K562 (cell line): ENCODE data around the gene ECSIT. TPM values are rescaled to one million over a fixed set of nuclear protein-coding genes. Genes with fewer than 3 reads are reported as not detected.

Experiments
- CBFB ChIP-seq: sonication (generic); formaldehyde crosslinking; IDR thresholded peaks from 2 replicates; pipeline ENCODE4 v1.4.0; 2020; ENCODE audit warnings: mild to moderate bottlenecking, missing genetic modification reagents
- CSDE1 ChIP-seq, 2 experiments: fragments of 450-650 bp; IDR thresholded peaks; 2 replicates each; pipeline ENCODE4 v1.6.1; 2016; ENCODE audit warnings: mild to moderate bottlenecking in 1 of 2
- E2F3 ChIP-seq: fragments of 250-450 bp; sonication (Bioruptor Pico); IDR thresholded peaks from 2 replicates; pipeline ENCODE4 v1.4.0; 2020; ENCODE audit warnings: mild to moderate bottlenecking
- HDAC3 ChIP-seq: fragments of 450-650 bp; IDR thresholded peaks from 2 replicates; pipeline ENCODE4 v1.6.1; 2018; ENCODE audit warnings: borderline replicate concordance, mild to moderate bottlenecking, moderate library complexity; ENCODE audit not compliant: partially characterized antibody
- JUNB ChIP-seq: fragments of 450-650 bp; formaldehyde crosslinking; conservative IDR thresholded peaks from 2 replicates; pipeline ENCODE4 v1.4.0; 2020; ENCODE audit warnings: mild to moderate bottlenecking
- KDM5B ChIP-seq: fragments of 200-600 bp; sonication (generic); IDR thresholded peaks from 2 replicates; pipeline ENCODE4 v1.6.1; 2012; ENCODE audit warnings: low read depth, mild to moderate bottlenecking, moderate library complexity, low read length, control low read depth, inconsistent platforms; ENCODE audit not compliant: insufficient replicate concordance
- MIER1 ChIP-seq: fragments of 450-650 bp; IDR thresholded peaks from 2 replicates; pipeline ENCODE4 v1.6.1; 2016; ENCODE audit warnings: antibody characterized with exemption, mild to moderate bottlenecking, low read depth
- NR2C1 ChIP-seq, 2 experiments: fragments of 450-650 bp; IDR thresholded peaks; 2 replicates each; pipeline ENCODE4 v1.6.1; 2017; ENCODE audit warnings: mild to moderate bottlenecking in 2 of 2, antibody characterized with exemption in 1 of 2, inconsistent platforms in 1 of 2, missing compliant biosample characterization in 1 of 2, missing genetic modification characterization in 1 of 2
- NR2C2 ChIP-seq, 2 experiments: fragments of 200-800 bp in 1 of 2; sonication (Bioruptor generic) in 1 of 2; sonication (generic) in 1 of 2; formaldehyde crosslinking in 1 of 2; IDR thresholded peaks; 2 replicates each; pipeline versions ENCODE4 v1.6.1 to v1.8.0; 2016 to 2022; ENCODE audit warnings: mild to moderate bottlenecking in 1 of 2, missing compliant biosample characterization in 1 of 2, missing genetic modification characterization in 1 of 2, missing genetic modification reagents in 1 of 2
- PML ChIP-seq: IDR thresholded peaks from 2 replicates; pipeline ENCODE4 v1.6.1; 2012; ENCODE audit warnings: low read length, inconsistent platforms
- RBM17 ChIP-seq: fragments of 200-400 bp; formaldehyde crosslinking; IDR thresholded peaks from 2 replicates; pipeline ENCODE4 v1.6.1; 2017; ENCODE audit warnings: low read depth, mild to moderate bottlenecking, low read length, borderline replicate concordance
- SIN3B ChIP-seq: fragments of 450-650 bp; IDR thresholded peaks from 2 replicates; pipeline ENCODE4 v1.6.1; 2017; ENCODE audit warnings: low read depth, mild to moderate bottlenecking, moderate library complexity
- SMAD1 ChIP-seq: fragments of 150-350 bp; IDR thresholded peaks from 2 replicates; pipeline ENCODE4 v1.6.1; 2014; ENCODE audit warnings: low read length, low read depth; ENCODE audit not compliant: partially characterized antibody
- SREBF1 ChIP-seq: fragments of 150-350 bp; IDR thresholded peaks from 2 replicates; pipeline ENCODE4 v1.6.1; 2014; ENCODE audit warnings: antibody characterized with exemption, low read depth, low read length, borderline replicate concordance
- SUPT5H ChIP-seq: fragments of 450-650 bp; IDR thresholded peaks from 2 replicates; pipeline ENCODE4 v1.6.1; 2016
- TCFL5 ChIP-seq: fragments of 250-450 bp; sonication (Bioruptor Pico); conservative IDR thresholded peaks from 2 replicates; pipeline ENCODE4 v1.6.1; 2021; ENCODE audit warnings: mild to moderate bottlenecking, moderate library complexity, matching md5 sums
- TRIM28 ChIP-seq: fragments of 450-650 bp; IDR thresholded peaks from 2 replicates; pipeline ENCODE4 v1.6.1; 2017
- WHSC1 ChIP-seq: IDR thresholded peaks from one replicate; pipeline ENCODE4 v1.6.1; 2012; ENCODE audit warnings: low read length, control low read depth, inconsistent platforms
- ZBTB7A ChIP-seq: IDR thresholded peaks from 2 replicates; pipeline ENCODE4 v1.6.1; 2011; ENCODE audit warnings: low read depth, mild to moderate bottlenecking, low read length, moderate library complexity, borderline replicate concordance; ENCODE audit not compliant: control insufficient read depth
- ZFP36 ChIP-seq: fragments of 150-350 bp; IDR thresholded peaks from 2 replicates; pipeline ENCODE4 v1.6.1; 2018; ENCODE audit warnings: low read length, low read depth; ENCODE audit not compliant: partially characterized antibody
- ZNF224 ChIP-seq: sonication (generic); formaldehyde crosslinking; IDR thresholded peaks from 2 replicates; pipeline ENCODE4 v1.8.0; 2022; ENCODE audit warnings: mild to moderate bottlenecking, missing genetic modification reagents
- ZNF766 ChIP-seq: fragments of 200-800 bp; sonication (Bioruptor generic); conservative IDR thresholded peaks from 2 replicates; pipeline ENCODE4 v1.6.1; 2016; ENCODE audit warnings: missing genetic modification characterization, missing compliant biosample characterization
- polyA plus RNA-seq, 8 experiments: library from polyadenylated mRNA; depleted of rRNA in 4 of 8; stranded (reverse) in 5 of 8; unstranded in 3 of 8; fragments of >200 nt; fragmentation: Nextera tagmentation in 2 of 8; fragmentation: Illumina TruSeq in 1 of 8; extraction: Ambion mirVana in 2 of 8; extraction: Trizol in 1 of 8; gene quantifications; 2 replicates each; pipeline versions ENCODE4 v1.2.1 to v1.2.3, GENCODE V29; 2011 to 2014; ENCODE audit warnings: inconsistent platforms in 1 of 8, missing spikeins in 1 of 8
- total RNA-seq, 7 experiments: library from RNA; depleted of rRNA in 6 of 7; stranded (reverse); fragments of >200 nt in 6 of 7; fragmentation: Illumina TruSeq in 2 of 7; extraction: Trizol in 2 of 7; gene quantifications; 2 replicates each; pipeline versions ENCODE4 v1.2.1 to v1.2.3, GENCODE V29; 2011 to 2021; ENCODE audit warnings: low replicate concordance in 1 of 7
- TF ChIP-seq, protein P1 (sequence below): sonication (generic); formaldehyde crosslinking; IDR thresholded peaks from 2 replicates; pipeline ENCODE4 v1.9.0; 2022; ENCODE audit warnings: mild to moderate bottlenecking, missing genetic modification reagents
- TF ChIP-seq, protein P2 (sequence below): sonication (generic); formaldehyde crosslinking; IDR thresholded peaks from 2 replicates; pipeline ENCODE4 v1.8.0; 2022; ENCODE audit warnings: mild to moderate bottlenecking, low read depth, missing genetic modification reagents
- TF ChIP-seq, protein P3 (sequence below): fragments of 250-450 bp; sonication (Bioruptor Pico); IDR thresholded peaks from 2 replicates; pipeline ENCODE4 v1.5.0; 2022; ENCODE audit warnings: mild to moderate bottlenecking

Gene ECSIT
- total and polyA plus RNA-seq, 9 of the 15 experiments (the other 6 are each of a cell fraction or from before 2014, with no cell fraction given), result 1.1 to 82.5 (median 43.9) TPM

DNA sequence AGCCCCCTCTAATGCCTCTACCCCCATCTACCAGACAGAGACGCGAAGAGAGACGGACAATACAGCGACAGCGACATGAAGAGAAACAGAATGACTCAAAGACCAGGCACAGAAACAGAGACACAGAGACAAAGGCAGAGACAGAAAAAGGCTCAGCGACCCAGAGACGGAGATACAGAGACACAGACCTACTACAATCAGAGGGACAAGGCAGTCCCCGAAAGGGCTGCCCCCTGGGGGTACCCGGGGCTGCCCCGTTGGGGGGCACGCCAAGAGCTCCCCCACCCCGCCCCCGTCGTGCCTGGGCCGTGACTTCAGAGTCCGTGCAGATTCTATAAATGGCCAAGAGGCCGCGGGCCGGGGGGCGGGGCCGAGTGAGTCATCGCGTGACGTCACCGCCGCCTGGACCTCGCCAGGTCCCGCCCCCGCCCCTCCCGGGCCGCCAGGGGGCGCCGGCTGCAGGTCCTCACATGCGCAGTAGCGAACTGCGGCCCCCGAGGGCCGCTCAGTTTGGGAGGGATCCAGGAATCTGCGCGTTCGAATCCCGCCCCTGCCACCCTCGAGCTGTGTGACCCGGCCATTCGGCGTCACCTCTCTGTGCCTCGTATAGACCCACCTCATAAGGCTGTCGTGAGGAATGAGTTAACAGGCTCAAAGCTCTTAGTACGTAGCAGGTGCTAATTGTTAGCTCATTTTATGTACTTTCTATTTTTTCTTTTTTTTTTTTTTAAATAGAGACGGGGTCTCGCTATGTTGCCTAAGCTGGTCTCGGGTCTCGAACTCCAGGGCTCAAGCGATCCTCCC, 7.1 kb upstream of the ECSIT start (continued):
- TF ChIP-seq, protein P1, sequence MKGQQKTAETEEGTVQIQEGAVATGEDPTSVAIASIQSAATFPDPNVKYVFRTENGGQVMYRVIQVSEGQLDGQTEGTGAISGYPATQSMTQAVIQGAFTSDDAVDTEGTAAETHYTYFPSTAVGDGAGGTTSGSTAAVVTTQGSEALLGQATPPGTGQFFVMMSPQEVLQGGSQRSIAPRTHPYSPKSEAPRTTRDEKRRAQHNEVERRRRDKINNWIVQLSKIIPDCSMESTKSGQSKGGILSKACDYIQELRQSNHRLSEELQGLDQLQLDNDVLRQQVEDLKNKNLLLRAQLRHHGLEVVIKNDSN (CRISPR knock-in tag), result no peak
- TF ChIP-seq JUNB (CRISPR knock-in tag) (peak; percentile 99), ZFP36 (peak; percentile 93), NR2C1 (IDR thresholded peaks at IDR 0.05) (no peak), NR2C1 (tag; IDR thresholded peaks at IDR 0.05) (no peak), ZBTB7A (peak; percentile 88), KDM5B (peak; percentile 62), SUPT5H (peak; percentile 64), CSDE1 (IDR thresholded peaks at IDR 0.05) (no peak), SMAD1 (no peak), RBM17 (no peak), CBFB (CRISPR knock-in tag) (no peak; the same call in 1 of the 2 replicates), E2F3 (CRISPR knock-in tag) (0 out of 2 replicates have a peak, but pooled peaks have one; percentile 70), NR2C2 (CRISPR knock-in tag; IDR thresholded peaks at IDR 0.05) (no peak), NR2C2 (tag; IDR thresholded peaks at IDR 0.05) (peak; percentile 18; the same call in 1 of the 2 replicates), ZNF766 (peak; percentile 53; the same call in 1 of the 2 replicates), ZNF224 (no peak), PML (no peak), TRIM28 (no peak), SREBF1 (no peak), HDAC3 (no peak), SIN3B (peak; percentile 30; the same call in 1 of the 2 replicates), WHSC1 (no peak), MIER1 (no peak), TCFL5 (no peak)
- TF ChIP-seq, protein P2, sequence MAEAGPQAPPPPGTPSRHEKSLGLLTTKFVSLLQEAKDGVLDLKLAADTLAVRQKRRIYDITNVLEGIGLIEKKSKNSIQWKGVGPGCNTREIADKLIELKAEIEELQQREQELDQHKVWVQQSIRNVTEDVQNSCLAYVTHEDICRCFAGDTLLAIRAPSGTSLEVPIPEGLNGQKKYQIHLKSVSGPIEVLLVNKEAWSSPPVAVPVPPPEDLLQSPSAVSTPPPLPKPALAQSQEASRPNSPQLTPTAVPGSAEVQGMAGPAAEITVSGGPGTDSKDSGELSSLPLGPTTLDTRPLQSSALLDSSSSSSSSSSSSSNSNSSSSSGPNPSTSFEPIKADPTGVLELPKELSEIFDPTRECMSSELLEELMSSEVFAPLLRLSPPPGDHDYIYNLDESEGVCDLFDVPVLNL (CRISPR knock-in tag), result no peak
- TF ChIP-seq, protein P3, sequence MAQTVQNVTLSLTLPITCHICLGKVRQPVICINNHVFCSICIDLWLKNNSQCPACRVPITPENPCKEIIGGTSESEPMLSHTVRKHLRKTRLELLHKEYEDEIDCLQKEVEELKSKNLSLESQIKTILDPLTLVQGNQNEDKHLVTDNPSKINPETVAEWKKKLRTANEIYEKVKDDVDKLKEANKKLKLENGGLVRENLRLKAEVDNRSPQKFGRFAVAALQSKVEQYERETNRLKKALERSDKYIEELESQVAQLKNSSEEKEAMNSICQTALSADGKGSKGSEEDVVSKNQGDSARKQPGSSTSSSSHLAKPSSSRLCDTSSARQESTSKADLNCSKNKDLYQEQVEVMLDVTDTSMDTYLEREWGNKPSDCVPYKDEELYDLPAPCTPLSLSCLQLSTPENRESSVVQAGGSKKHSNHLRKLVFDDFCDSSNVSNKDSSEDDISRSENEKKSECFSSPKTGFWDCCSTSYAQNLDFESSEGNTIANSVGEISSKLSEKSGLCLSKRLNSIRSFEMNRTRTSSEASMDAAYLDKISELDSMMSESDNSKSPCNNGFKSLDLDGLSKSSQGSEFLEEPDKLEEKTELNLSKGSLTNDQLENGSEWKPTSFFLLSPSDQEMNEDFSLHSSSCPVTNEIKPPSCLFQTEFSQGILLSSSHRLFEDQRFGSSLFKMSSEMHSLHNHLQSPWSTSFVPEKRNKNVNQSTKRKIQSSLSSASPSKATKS (CRISPR knock-in tag), result no peak
